NCI-H1105 treated with DMSO at 0.1 percent for 48 hours (cell line): ENCODE results near the gene CD244.
"Not testable (repeated sequence)": the region's sequence is repeated elsewhere in the genome, so short reads cannot be mapped to it uniquely, and the experiment has no call there.

Source experiments
- DNase-seq: peaks from one replicate; lab custom pipeline; 2025; lab: John Stamatoyannopoulos, UW

The CD244 gene

GRCh38 chr1:160877221-160877620 lies 14.5 kb upstream of the CD244 start:
- no peak for DNase-seq

DNA sequence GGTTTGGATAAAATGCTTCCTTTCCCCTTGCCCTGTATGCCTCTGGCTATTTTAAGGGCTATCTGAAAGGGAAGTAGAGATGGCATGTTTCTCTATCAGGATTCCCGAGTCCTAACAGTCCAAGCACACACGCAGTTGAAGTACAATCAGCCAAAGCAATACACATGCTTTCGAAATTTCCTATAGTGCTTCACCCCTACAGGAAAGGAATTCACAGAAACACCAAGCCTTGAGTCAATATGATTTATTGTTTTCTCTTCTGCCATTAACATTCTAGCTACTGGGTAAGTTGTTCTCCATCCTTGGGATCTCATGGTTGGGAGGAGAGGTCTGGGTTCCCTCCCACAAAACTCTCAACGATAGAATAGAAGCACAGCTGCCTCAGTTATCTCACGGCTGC lies 13.6 kb upstream of the CD244 start:
- no peak for DNase-seq

GRCh38 chr1:160875591-160875990 lies 12.9 kb upstream of the CD244 start:
- DNase-seq: not testable (repeated sequence)

- no peak for DNase-seq
Measured at GRCh38 chr1:160874935-160875334, 12.2 kb upstream of the CD244 start.

- no peak for DNase-seq
Measured at GRCh38 chr1:160868141-160868540, 5.5 kb upstream of the CD244 start.

DNA sequence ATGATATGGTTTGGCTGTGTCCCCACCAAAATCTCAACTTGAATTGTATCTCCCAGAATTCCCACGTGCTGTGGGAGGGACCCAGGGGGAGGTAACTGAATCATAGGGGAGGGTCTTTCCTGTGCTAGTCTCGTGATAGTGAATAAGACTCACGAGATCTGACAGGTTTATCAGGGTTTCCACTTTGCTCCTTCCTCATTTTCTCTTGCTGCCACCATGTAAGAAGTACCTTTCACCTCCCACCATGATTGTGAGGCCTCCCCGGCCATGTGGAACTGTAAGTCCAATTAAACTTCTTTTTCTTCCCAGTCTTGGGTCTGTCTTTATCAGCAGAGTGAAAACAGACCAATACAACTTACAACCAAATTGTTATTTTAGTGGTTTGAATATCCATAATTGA lies 5.0 kb upstream of the CD244 start:
- not testable (repeated sequence) for DNase-seq

DNA sequence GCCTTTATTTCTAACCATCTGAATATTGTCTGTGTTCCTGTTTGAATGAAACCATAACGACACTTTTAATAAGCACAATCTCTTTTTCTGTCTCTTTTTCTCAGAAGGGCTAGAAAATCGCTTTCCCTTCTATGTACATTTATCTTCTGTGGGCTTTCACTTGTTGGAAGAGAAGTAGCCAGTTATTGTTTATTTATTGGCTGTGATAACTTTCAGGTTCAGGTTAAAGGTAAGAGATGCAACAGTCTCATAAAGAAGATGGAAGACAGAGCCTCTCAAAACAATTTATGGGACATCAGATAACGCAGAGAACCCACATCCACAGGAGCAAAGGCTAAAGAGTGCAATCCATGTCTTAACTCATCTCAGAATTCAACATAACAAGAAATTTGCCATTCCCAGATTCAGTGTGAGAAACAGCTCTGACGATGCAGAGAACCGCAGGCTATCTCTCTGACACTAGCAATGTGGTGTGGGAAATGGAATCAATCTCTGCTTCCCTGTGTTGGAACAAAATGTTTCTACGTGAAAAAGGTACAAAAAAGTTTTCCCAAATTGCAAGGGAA lies 4.1 kb upstream of the CD244 start:
- no peak for DNase-seq

DNA sequence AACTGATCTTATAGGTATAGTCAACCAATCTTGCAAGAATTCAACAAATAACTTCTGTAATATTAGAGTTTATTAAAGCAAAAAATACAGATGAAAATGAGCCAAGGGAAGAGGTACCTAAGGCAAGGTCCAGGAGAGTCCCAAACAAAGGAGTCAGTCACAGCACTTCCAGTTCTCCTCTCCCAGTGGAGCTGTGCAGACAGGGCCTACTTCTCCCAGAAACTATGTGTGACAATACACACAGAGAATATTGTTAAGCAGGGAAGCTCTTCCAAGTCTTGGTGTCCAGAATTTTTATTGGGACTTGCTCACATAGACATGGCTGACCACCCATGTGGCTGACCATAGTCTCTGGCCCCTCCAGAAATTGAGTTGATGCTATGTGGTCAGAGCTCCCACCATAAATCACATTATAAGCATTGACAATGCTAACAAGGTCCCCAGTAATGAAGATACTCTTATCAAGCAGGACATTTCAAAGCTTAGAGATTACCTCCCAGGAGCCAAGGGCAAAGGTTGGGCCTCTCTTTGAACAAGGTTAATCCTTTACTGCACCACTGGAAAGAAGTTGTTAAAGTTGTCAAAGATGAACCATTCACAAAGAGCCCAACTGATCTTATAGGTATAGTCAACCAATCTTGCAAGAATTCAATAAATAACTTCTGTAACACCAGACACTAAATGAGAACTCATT lies 3.5 kb upstream of the CD244 start:
- no peak for DNase-seq

- DNase-seq: no peak
Measured at GRCh38 chr1:160865337-160865736, 2.6 kb upstream of the CD244 start.

- no peak for DNase-seq
Measured at GRCh38 chr1:160864173-160864572, 1.5 kb upstream of the CD244 start.

DNA sequence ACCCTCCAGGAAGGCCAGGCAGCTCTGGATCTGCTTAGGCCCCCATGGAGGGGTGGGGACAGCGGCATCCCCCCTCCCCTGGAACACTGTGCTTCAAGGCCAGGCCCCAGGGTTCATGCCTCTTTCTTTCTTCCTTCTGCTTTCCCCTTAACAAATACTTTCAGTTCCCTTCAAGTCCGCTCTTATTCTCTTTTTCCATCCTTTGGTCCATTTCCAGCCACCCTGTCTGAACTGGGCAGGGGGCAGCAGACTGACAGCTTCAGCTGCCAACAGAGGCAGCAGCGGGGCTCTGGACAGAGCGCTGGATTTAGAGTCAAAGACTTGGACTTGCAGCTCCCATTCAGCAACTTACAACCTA lies 1.1 kb upstream of the CD244 start:
- no peak for DNase-seq

DNA sequence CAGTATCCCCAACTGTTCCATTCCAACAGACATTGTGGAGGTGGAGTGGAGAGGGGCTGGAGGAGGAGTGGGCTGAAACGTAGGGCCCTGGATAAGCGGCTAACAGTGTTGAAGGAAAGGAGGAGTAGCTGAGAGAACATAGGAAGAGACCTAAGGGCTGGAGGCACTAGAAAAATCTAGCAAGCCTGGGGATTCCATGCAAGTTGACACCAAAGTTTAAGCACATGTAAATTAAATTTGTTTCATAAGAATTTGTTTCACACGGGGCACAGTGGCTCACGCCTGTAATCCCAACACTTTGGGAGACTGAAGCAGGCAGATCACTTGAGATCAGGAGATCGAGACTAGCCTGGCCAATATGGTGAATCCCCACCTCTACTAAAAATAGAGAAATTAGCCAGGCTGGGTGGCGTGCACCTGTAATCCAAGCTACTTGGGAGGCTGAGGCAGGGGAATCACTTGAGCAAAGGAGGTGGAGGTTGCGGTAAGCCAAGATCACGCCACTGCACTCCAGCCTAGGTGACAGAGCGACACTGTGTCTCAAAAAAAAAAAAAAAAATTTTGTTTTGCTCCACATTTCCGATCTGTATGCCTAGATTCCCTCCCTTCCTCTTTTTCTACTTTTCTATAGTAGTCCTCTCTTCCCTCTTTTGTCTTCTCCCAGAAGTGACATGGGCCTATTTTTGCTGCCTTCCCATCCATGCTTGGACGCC lies 530 bp upstream of the CD244 start:
- DNase-seq: no peak

GRCh38 chr1:160860840-160861505 lies 1.7 kb downstream of the CD244 start:
- DNase-seq: no peak

- DNase-seq: no peak
Measured at GRCh38 chr1:160859166-160859565, 3.5 kb downstream of the CD244 start.

- DNase-seq: no peak
Measured at GRCh38 chr1:160858507-160858906, 4.2 kb downstream of the CD244 start.

DNA sequence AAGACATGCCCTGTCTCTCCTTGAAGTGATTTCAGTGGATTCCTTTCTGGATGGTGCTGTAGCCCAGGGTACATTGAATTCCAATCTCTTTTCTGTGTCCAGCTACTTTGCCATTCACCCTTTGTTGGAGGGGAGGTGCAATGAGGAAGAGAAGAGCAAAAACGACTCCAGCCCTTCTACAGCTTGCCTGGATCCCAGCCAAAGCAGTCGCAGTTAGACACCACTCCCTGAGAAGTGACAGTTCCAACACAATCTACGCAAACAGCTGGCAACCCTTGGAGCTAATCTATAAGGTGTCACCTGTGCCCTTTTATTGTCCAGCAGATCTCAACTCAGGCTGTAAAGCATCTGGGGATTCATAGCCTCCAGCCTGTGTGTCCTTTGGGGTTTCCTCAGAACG lies 4.6 kb downstream of the CD244 start:
- DNase-seq: no peak

- DNase-seq: no peak
Measured at GRCh38 chr1:160855181-160855981, 7.3 kb downstream of the CD244 start.

- DNase-seq: no peak
Measured at GRCh38 chr1:160853754-160854153, 8.9 kb downstream of the CD244 start.

GRCh38 chr1:160853014-160853413 lies 9.7 kb downstream of the CD244 start:
- no peak for DNase-seq

- DNase-seq: no peak
Measured at GRCh38 chr1:160850993-160851392, 11.7 kb downstream of the CD244 start.

GRCh38 chr1:160850541-160850940 lies 12.1 kb downstream of the CD244 start:
- DNase-seq: no peak

DNA sequence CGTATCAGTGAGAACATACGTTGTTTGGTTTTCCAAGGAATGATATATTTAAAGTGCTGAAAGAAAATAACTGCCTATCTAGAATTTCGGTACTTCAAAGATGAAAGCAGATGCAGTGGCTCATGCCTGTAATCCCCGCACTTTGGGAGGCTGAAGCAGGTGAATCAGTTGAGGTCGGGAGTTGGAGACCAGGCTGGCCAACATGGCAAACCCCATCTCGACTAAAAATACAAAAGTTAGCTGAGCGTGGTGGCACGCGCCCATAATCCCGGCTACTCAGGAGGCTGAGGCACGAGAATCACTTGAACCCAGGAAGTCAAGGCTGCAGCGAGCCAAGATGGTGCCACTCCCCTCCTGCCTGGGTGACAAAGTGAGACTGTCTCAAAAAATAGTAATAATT lies 16.4 kb downstream of the CD244 start:
- no peak for DNase-seq
